ENCODE measurements around the gene CDK1. TPM values are rescaled to one million over a fixed set of nuclear protein-coding genes. Genes with fewer than 3 reads are reported as not detected.

Gene CDK1
- 120 and 133 TPM in 2 replicates for total RNA-seq (2013; cell fraction: nucleolus; rRNA removed)
- total RNA-seq (2014; rRNA removed) (90.0 and 121 TPM in 2 replicates), total RNA-seq (2014; rRNA removed; fragmentation: Illumina TruSeq; extraction: Trizol) (132 and 139 TPM in 2 replicates), total RNA-seq (2021) (80.6 and 81.5 TPM in 2 replicates), polyA plus RNA-seq (2011; rRNA removed) (126 and 203 TPM in 2 replicates), polyA plus RNA-seq (2014; fragmentation: Illumina TruSeq; extraction: Trizol) (127 and 150 TPM in 2 replicates), polyA plus RNA-seq (2014; fragmentation: Nextera tagmentation; extraction: Ambion mirVana) (100 to 1,000 TPM; 228 to 361 TPM), polyA plus RNA-seq (2014; rRNA removed) (77.8 and 96.6 TPM in 2 replicates), polyA plus RNA-seq (2016; fragmentation: Nextera tagmentation; extraction: Ambion mirVana) (100 to 1,000 TPM; 203 to 216 TPM), polyA minus RNA-seq (2011; rRNA and poly(A)+ RNA removed) (27.9 and 32.5 TPM in 2 replicates), Bru-seq, nascent RNA (percentile 96 among the genes with signal in this experiment), BruChase-seq, experiment 1, labeled RNA remaining after a 6-hour chase (percentile 90 among the genes with signal in this experiment), BruChase-seq, experiment 2, labeled RNA remaining after a 2-hour chase (percentile 93 among the genes with signal in this experiment)
- 23.8 TPM for polyA plus RNA-seq (2011; ENCODE audit: low read depth)
- 33.5 and 36.3 TPM in 2 replicates for polyA plus RNA-seq (2011; cell fraction: cytosol; rRNA removed)
- 78.8 and 83.4 TPM in 2 replicates for polyA plus RNA-seq (2011; cell fraction: nucleus; rRNA removed)
- 39.0 and 60.2 TPM in 2 replicates for polyA plus RNA-seq (2012)
- polyA minus RNA-seq (2011; cell fraction: cytosol; rRNA and poly(A)+ RNA removed): 15.2 and 17.8 TPM in 2 replicates
- 38.4 and 61.6 TPM in 2 replicates for polyA minus RNA-seq (2011; cell fraction: nucleus; rRNA and poly(A)+ RNA removed)
- long read RNA-seq, experiment 1, transcript CDK1-203 (8 exons, 1,913 nt): major isoform, 88 of 126 reads
- long read RNA-seq, experiment 1, partial matches to known transcripts: 16 of 126 reads
- long read RNA-seq, experiment 1, other reads (novel, unspliced or antisense): 19 of 126 reads
- long read RNA-seq, experiment 2, transcript CDK1-203 (8 exons, 1,913 nt): major isoform, 871 of 1,021 reads
- long read RNA-seq, experiment 2, transcript CDK1-201 (7 exons, 1,733 nt): minor isoform, 16 of 1,021 reads
- long read RNA-seq, experiment 2, partial matches to known transcripts: 40 of 1,021 reads
- long read RNA-seq, experiment 2, other reads (novel, unspliced or antisense): 94 of 1,021 reads

- peak within 1 kb of the TSS; percentile 98 for H3K4me3 ChIP-seq
- peak within 1 kb of the TSS; percentile 88 for H2AFZ ChIP-seq (ENCODE audit: control insufficient read depth, low read depth, low read length)
- BruUV-seq (replicated peaks): no TSS peak
- H3K79me2 ChIP-seq (ENCODE audit: control insufficient read depth, insufficient read depth, low read length): peaks cover 51% of the 10 kb centered on the region
- ATAC-seq (peak; percentile 97), FAIRE-seq (peak; percentile 97), DNase-seq (ENCODE audit: low read depth, low spot score) (peak; percentile 89)
- no peaks in the 10 kb centered on the region for H3K27me3 ChIP-seq (replicated peaks in 1 of 2; ENCODE audit: control insufficient read depth in 2 of 2, insufficient read depth in 2 of 2, low read length in 1 of 2)
- intact Hi-C loops (cut with micrococcal nuclease; ENCODE audit: unreplicated experiment) (loop anchor here (2.0 to 10.0 kb wide), 2 partner anchors 544 to 902 kb away; no protein-coding TSS in a partner anchor), in situ Hi-C loops (cut with MboI) (no loop called here)
- ChIA-PET RAD21 (ENCODE audit: unreplicated experiment) (interaction anchor here (0.6 to 1.4 kb wide), 3 partner anchors 12 to 1501 kb away, joined by 3 to 4 read pairs (median 3); no protein-coding TSS in a partner anchor), SMC1A (ENCODE audit: uncharacterized antibody, unreplicated experiment) (interaction anchor here (0.5 to 1.2 kb wide), 5 partner anchors 12 to 974 kb away, joined by 3 to 8 read pairs (median 3); no protein-coding TSS in a partner anchor), POLR2A (interaction anchor here (0.6 kb wide), 1 partner anchor 936 kb away, joined by 3 read pairs; no protein-coding TSS in a partner anchor), CTCF (interaction anchor here (1.0 to 1.8 kb wide), 4 partner anchors 9 to 27 kb away, joined by 3 to 5 read pairs (median 4); no protein-coding TSS in a partner anchor)
- H3K4me1 ChIP-seq (ENCODE audit: control insufficient read depth, insufficient read depth, low read length): peaks cover 3% of the 10 kb centered on the region; the same call in 1 of the 2 replicates
- peak within 1 kb of the TSS; percentile 82 for H3K9ac ChIP-seq (ENCODE audit: control insufficient read depth, insufficient read depth, low read length)
- no peaks in the 10 kb centered on the region for H4K20me1 ChIP-seq (ENCODE audit: control insufficient read depth, insufficient read depth)
- under 1% methylated on average over 41 of the region's 58 CpGs for WGBS (ENCODE audit: insufficient coverage, insufficient replicate concordance, low lambda C conversion rate, missing lambda C conversion rate)
- H3K4me2 ChIP-seq (ENCODE audit: control insufficient read depth, insufficient read depth): peak within 1 kb of the TSS; percentile 66
- peak within 1 kb of the TSS; percentile 82 for H3K27ac ChIP-seq (ENCODE audit: control insufficient read depth, insufficient read depth)
- H3K9me3 ChIP-seq (replicated peaks; ENCODE audit: control insufficient read depth, insufficient read depth, low read length): no peaks in the 10 kb centered on the region
- H3K36me3 ChIP-seq (ENCODE audit: control insufficient read depth in 2 of 2, insufficient read depth in 2 of 2, low read length in 1 of 2): peaks cover 0 to 6% of the 10 kb centered on the region in 2 experiments; a peak in 1 of 4 replicates
- TF ChIP-seq, protein P1, sequence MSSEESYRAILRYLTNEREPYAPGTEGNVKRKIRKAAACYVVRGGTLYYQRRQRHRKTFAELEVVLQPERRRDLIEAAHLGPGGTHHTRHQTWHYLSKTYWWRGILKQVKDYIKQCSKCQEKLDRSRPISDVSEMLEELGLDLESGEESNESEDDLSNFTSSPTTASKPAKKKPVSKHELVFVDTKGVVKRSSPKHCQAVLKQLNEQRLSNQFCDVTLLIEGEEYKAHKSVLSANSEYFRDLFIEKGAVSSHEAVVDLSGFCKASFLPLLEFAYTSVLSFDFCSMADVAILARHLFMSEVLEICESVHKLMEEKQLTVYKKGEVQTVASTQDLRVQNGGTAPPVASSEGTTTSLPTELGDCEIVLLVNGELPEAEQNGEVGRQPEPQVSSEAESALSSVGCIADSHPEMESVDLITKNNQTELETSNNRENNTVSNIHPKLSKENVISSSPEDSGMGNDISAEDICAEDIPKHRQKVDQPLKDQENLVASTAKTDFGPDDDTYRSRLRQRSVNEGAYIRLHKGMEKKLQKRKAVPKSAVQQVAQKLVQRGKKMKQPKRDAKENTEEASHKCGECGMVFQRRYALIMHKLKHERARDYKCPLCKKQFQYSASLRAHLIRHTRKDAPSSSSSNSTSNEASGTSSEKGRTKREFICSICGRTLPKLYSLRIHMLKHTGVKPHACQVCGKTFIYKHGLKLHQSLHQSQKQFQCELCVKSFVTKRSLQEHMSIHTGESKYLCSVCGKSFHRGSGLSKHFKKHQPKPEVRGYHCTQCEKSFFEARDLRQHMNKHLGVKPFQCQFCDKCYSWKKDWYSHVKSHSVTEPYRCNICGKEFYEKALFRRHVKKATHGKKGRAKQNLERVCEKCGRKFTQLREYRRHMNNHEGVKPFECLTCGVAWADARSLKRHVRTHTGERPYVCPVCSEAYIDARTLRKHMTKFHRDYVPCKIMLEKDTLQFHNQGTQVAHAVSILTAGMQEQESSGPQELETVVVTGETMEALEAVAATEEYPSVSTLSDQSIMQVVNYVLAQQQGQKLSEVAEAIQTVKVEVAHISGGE (CRISPR knock-in tag; IDR thresholded peaks at IDR 0.05): no peak
- TF ChIP-seq CBFB (IDR thresholded peaks at IDR 0.05; ENCODE audit: low read depth): 0 out of 2 replicates have a peak, but pooled peaks have one; percentile 33
- peak; percentile 61; the same call in 1 of the 2 replicates for TF ChIP-seq CREM (IDR thresholded peaks at IDR 0.05; ENCODE audit: low read depth)
- peak; percentile 100 for TF ChIP-seq SIN3A (IDR thresholded peaks at IDR 0.05; ENCODE audit: low read depth, low read length)
- TF ChIP-seq NFYA (IDR thresholded peaks at IDR 0.05; ENCODE audit: borderline replicate concordance, low read depth, low read length): peak; percentile 10; the same call in 1 of the 2 replicates
- peak; percentile 68; the same call in 1 of the 2 replicates for TF ChIP-seq RFX5 (IDR thresholded peaks at IDR 0.05; ENCODE audit: low read depth, low read length)
- peak; percentile 57 for TF ChIP-seq SKIL (IDR thresholded peaks at IDR 0.05; ENCODE audit: low read depth, poor library complexity, severe bottlenecking)
- TF ChIP-seq NBN (IDR thresholded peaks at IDR 0.05): peak; percentile 34; the same call in 1 of the 2 replicates
- TF ChIP-seq WRNIP1 (IDR thresholded peaks at IDR 0.05; ENCODE audit: borderline replicate concordance, low read depth, low read length): 0 out of 2 replicates have a peak, but pooled peaks have one; percentile 63
- TF ChIP-seq YY1 (IDR thresholded peaks at IDR 0.05; ENCODE audit: low read depth, low read length): 0 out of 2 replicates have a peak, but pooled peaks have one; percentile 25
- peak; percentile 83 for TF ChIP-seq SP1 (IDR thresholded peaks at IDR 0.05; ENCODE audit: low read depth, low read length)
- TF ChIP-seq PAX8 (IDR thresholded peaks at IDR 0.05): no peak
Observed at GRCh38 chr10:60778214-60778970, at the start of gene CDK1. Gene CDK1 (plus strand): TSS chr10:60778478. CDS start chr10:60780166, 1,688 bp downstream.

Measured in GM12878 (cell line).